Measurements from ENCODE around the gene SFMBT2.
"Not testable (repeated sequence)": the region's sequence is repeated elsewhere in the genome, so short reads cannot be mapped to it uniquely, and the experiment has no call there.

Gene SFMBT2

DNA sequence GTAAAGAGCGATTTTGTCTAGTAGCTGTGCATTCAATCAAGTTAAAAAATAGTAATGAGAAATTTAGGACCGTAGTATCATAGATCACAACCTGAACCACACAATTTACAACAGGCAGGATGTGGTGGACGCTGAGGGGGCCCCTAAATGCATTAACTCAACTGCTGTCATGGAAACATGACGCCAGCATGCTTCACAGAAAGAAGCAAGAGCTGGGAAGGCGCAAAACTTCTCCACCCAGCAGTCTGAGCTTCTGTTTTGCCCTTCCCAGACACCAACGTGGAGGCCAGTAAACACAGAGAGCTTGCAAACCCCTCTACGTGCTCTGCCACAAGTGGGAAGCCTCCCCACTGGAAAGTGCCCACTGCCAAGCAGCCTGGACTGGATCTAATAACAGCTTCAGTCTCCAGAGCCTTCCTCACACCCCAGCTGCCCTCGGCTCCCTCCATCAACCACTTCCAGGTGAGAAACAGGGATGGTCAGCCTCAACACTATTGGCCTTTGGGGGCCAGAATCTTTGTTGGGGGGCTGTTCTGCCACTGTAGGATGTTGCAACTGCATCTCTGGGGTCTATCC is 151.8 kb downstream of the SFMBT2 start:
- peak; percentile 62 to 68 for DNase-seq

DNA sequence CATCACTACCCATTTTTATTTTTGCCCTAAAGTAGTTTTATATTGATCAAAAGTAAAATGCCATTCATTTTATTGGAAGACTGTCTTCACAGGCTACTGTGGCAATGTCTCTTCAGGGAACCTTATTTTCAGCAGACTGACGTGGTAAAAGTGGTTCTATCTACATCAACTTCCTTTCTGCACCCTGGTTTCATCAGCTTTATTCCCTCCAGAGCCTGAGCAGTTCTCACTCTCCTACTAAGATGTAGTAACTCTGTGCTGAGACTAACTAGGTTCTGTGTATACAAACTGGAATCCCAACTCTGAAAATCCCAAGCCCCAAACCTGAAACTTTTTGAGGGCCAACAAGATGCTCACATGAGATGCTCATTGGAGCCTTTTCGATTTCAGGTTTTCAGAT is 155.3 kb downstream of the SFMBT2 start:
- DNase-seq = no peak

GRCh38 chr10:7251696-7252465 is 159.0 kb downstream of the SFMBT2 start:
- DNase-seq = no peak

GRCh38 chr10:7250236-7250635 is 160.6 kb downstream of the SFMBT2 start:
- DNase-seq = no peak

- DNase-seq = no peak
These were observed 162.2 kb downstream of the SFMBT2 start for GRCh38 chr10:7248585-7249164.

- DNase-seq = no peak
These were observed 162.7 kb downstream of the SFMBT2 start for GRCh38 chr10:7248148-7248547.

DNA sequence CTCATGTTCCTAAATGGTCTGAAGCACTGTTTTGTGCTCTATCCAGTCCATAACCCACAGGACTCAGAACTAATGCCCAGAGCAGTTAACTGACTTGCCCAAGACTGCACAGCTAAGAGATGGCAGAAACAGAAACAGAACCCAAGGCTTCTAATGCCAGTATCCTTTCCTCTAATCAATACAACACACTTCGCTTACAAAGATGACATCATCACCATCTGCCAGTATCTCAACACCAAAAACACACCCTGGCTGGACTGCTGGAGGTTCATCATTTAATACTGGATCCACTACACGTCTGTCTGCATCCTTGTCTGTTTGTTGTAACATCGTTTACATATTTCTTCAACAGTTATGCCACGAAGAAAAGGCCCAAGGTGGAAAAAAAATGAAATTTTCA is 165.3 kb downstream of the SFMBT2 start:
- no peak for DNase-seq

DNA sequence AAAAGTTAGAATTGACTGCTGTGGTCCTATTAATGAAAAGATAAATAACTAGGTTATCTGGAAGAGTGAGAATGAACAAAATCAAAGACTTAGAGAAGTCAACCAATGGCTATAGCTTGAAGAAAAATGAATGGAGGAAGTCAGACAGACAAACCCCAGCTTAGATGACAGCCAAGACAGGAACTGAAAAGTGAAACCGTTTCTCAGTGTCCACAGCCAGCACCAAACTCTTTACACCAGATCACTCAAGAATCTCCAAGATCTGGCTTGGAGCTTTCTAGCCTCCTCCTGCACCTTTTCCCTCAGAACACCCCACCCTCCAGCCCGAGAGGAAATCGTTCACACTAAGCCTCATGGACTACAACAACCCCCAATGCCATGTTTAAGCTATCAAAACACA is 167.0 kb downstream of the SFMBT2 start:
- no peak for DNase-seq

DNA sequence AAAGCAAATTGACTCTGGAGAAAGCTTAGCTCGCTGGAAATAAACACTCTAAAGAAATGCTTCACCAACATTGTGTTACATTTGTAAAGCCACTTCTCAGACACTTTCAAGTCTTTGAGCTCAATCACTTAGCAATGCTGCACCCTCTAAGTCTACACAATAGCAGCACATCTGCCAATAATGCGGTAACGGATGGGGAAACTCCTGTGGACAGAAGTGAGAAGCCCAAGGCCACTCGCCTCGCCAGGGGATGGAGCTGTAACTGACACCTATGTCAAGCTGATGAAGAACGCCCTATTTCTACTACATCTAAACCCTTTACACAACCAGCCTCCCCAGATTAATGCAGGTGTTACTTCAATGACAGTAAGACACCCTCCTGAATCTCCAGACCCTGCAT is 167.7 kb downstream of the SFMBT2 start:
- no peak for DNase-seq

GRCh38 chr10:7239312-7239985 is 171.4 kb downstream of the SFMBT2 start:
- no peak for DNase-seq

GRCh38 chr10:7235376-7235775 is 175.5 kb downstream of the SFMBT2 start:
- DNase-seq = no peak

DNA sequence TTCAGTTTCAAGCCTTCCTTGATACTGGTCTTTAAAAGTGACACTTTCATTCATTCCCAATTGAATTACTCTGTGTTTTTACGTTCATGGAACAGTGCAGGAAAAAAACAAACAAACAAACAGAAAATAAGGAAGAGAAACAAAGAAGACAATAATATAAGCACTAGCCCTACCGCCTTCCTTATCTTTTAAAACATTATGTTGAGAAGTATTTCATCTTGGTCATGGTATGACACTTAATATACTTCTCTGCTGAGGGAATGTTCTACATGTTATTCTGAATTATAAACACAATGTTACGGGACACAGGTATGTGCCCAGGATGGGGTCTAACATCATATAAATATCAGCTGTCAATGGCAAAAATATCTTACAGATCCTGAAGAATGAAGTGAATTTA is 176.7 kb downstream of the SFMBT2 start:
- DNase-seq = no peak

DNA sequence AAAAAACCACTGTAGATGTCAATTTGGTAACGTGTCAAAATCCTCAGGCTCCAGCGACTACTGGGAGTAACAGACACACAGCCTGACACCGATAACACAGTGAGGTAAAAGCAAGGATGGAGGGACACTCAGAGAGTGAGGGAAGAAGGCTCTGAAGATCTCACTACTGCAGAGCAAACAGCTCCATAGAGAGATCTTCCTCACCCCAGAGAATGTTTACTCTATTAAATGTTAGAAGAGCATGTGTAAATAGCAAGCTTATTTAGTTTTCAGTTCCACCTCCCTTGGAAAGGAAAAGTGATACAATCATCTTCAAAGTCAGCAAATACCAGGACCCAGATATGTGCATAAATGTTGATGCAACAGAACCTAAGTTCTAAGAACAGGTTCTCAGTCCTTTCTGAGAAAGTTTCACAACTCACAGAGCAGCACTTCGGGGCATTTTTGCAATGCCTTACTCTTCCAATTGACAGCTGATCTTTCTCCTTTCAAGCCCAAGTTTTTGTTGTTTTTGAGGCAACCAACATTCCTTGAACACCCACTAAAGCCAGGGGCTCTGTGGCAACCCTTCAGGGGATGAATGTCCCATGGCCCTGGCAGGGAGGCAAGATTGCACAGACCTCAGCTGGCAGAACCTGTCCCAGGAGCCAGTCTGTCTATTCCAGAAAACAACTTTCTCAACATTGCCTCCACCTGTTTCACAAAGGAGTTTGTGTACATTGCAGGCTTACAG is 177.4 kb downstream of the SFMBT2 start:
- DNase-seq = no peak

- no peak for DNase-seq
These were observed 179.1 kb downstream of the SFMBT2 start for GRCh38 chr10:7231509-7232414.

GRCh38 chr10:7230951-7231350 is 179.9 kb downstream of the SFMBT2 start:
- no peak for DNase-seq

DNA sequence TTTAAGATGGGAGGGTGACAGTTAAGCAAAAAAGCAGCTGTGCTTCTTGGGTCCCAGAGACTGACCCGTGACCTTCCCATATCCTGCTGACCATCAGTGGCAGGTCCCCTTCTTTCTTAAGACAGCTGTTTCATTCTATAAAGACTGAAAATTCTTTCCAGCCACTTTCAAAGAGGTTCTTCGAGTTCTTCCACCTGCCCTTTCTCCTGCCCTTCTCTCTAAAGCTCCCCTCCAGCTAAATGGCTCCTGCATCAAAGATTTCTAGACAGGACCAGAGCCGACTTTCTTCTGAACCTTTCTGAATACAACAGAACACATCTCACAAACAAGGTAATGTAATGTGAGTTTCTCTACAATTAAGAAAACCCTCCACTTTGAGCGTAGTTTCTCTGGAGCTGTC is 180.8 kb downstream of the SFMBT2 start:
- no peak for DNase-seq

GRCh38 chr10:7225133-7225532 is 185.7 kb downstream of the SFMBT2 start:
- DNase-seq = no peak

DNA sequence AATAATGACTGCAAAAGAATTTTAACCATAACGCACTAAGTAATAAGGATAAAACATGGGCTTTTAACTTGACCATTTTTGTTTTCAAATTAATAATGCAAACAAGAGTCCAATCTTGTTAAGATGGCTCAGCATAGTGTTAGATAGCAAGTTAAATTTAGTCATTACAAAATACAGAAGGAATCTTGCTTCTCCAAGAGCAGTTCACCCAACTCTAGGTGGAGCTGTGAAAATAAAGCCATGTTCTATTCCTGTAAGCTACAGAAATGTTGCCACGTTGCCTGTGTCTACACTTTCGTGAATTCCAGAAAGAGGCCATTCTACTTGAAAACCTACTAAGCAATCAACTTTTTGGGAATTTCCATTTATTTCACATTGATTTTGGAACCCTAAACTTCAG is 191.9 kb downstream of the SFMBT2 start:
- no peak for DNase-seq

GRCh38 chr10:7212696-7213095 is 198.1 kb downstream of the SFMBT2 start:
- DNase-seq = not testable (repeated sequence)

- no peak for DNase-seq
These were observed 198.8 kb downstream of the SFMBT2 start for GRCh38 chr10:7211857-7212577.

DNA sequence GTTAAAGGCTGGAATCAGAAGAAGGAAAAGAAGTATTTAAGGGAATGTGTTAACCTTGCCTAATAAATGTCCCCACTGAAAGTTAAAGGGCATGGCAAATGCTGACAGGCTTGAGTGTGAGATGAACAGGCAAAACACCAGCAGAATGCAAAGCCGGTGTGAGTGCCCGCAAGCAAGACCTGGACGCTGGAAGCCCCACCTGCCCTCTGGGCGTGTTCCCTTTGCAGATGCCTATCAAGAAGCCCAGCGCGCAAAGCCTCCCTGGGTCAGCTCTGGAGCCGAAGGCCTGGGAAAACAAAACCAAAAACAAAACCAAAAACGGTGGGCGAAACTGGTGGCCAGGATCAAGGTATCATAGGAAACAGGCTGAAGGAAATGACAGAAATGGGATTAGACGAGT is 200.3 kb downstream of the SFMBT2 start:
- no peak for DNase-seq

Measured in activated CD4-positive, alpha-beta T cell treated with anti-CD3 and anti-CD28 coated beads for 4 hours (primary cell).